HG03135 (cell line): Measurements from ENCODE around the gene ZNF232.
"Not testable (repeated sequence)": the region's sequence is repeated elsewhere in the genome, so short reads cannot be mapped to it uniquely, and the experiment has no call there.

Experiments
- ATAC-seq: cut with Tn5 transposase; IDR thresholded peaks from one replicate; pipeline ENCODE4 v1.9.1; 2021; ENCODE audit warnings: mild to moderate bottlenecking, moderate library complexity; ENCODE audit not compliant: unreplicated experiment

Gene ZNF232

GRCh38 chr17:5111402-5112204 is at the start of gene ZNF232:
TSS of gene ZNF232 (minus strand) at chr17:5111878. CDS start at chr17:5111822, 56 bp downstream.
- peak; percentile 84 for ATAC-seq

- not testable (repeated sequence) for ATAC-seq
Measured at GRCh38 chr17:5160702-5161101, 49.0 kb upstream of the ZNF232 start.

- ATAC-seq = not testable (repeated sequence)
Measured at GRCh38 chr17:5146122-5146521, 34.4 kb upstream of the ZNF232 start.

- not testable (repeated sequence) for ATAC-seq
Measured at GRCh38 chr17:5142877-5143276, 31.2 kb upstream of the ZNF232 start.

GRCh38 chr17:5139458-5139732 is 27.7 kb upstream of the ZNF232 start:
- ATAC-seq = no peak

GRCh38 chr17:5138616-5139457 is 27.2 kb upstream of the ZNF232 start:
- ATAC-seq = no peak

GRCh38 chr17:5138198-5138544 is 26.5 kb upstream of the ZNF232 start:
- ATAC-seq = not testable (repeated sequence)

GRCh38 chr17:5137511-5138197 is 26.0 kb upstream of the ZNF232 start:
- ATAC-seq = not testable (repeated sequence)

GRCh38 chr17:5136580-5137412 is 25.1 kb upstream of the ZNF232 start:
- ATAC-seq = not testable (repeated sequence)

- no peak for ATAC-seq
Measured at GRCh38 chr17:5135726-5136579, 24.3 kb upstream of the ZNF232 start.

GRCh38 chr17:5135131-5135712 is 23.5 kb upstream of the ZNF232 start:
- ATAC-seq = not testable (repeated sequence)

- ATAC-seq = not testable (repeated sequence)
Measured at GRCh38 chr17:5134571-5134970, 22.9 kb upstream of the ZNF232 start.

GRCh38 chr17:5133961-5134360 is 22.3 kb upstream of the ZNF232 start:
- not testable (repeated sequence) for ATAC-seq

- no peak for ATAC-seq
Measured at GRCh38 chr17:5133311-5133710, 21.6 kb upstream of the ZNF232 start.

- not testable (repeated sequence) for ATAC-seq
Measured at GRCh38 chr17:5132503-5133225, 21.0 kb upstream of the ZNF232 start.

GRCh38 chr17:5131799-5132502 is 20.3 kb upstream of the ZNF232 start:
- not testable (repeated sequence) for ATAC-seq

- ATAC-seq = no peak
Measured at GRCh38 chr17:5131146-5131715, 19.6 kb upstream of the ZNF232 start.

GRCh38 chr17:5130687-5131086 is 19.0 kb upstream of the ZNF232 start:
- ATAC-seq = not testable (repeated sequence)
